ENCODE data around the gene UGGT1.

GRCh38 chr2:128180031-128180430, 89.0 kb downstream of the UGGT1 start:
- TF ChIP-seq CTCF (IDR thresholded peaks at IDR 0.05) = no peak
- no peak for TF ChIP-seq ZFX (IDR thresholded peaks at IDR 0.05; ENCODE audit: borderline replicate concordance)

Measured in 22Rv1 (cell line).